ENCODE results near the gene SLC16A11. TPM values are rescaled to one million over a fixed set of nuclear protein-coding genes. Genes with fewer than 3 reads are reported as not detected.
A peak's percentile ranks its signal among the peaks of the same experiment; 100 is the strongest.

The SLC16A11 gene
- total RNA-seq, 1 experiment from 2014 or later, result 0.48 TPM

- TF ChIP-seq E2F5 (CRISPR knock-in tag; IDR thresholded peaks at IDR 0.05) (0 out of 2 replicates have a peak, but pooled peaks have one; percentile 10), ZBTB21 (CRISPR knock-in tag; IDR thresholded peaks at IDR 0.05; ENCODE audit: borderline replicate concordance) (peak; percentile 70; the same call in 1 of the 2 replicates), ESRRA (CRISPR knock-in tag; IDR thresholded peaks at IDR 0.05; ENCODE audit: borderline replicate concordance) (0 out of 2 replicates have a peak, but pooled peaks have one; percentile 2), AFF4 (CRISPR knock-in tag; IDR thresholded peaks at IDR 0.05; ENCODE audit: borderline replicate concordance) (no peak), AR (CRISPR knock-in tag; IDR thresholded peaks at IDR 0.05) (no peak), ZSCAN18 (CRISPR knock-in tag; IDR thresholded peaks at IDR 0.05) (no peak), RELA (CRISPR knock-in tag; IDR thresholded peaks at IDR 0.05; ENCODE audit: borderline replicate concordance) (0 out of 2 replicates have a peak, but pooled peaks have one; percentile 5), PRDM15 (CRISPR knock-in tag; IDR thresholded peaks at IDR 0.05) (no peak), E2F4 (CRISPR knock-in tag; IDR thresholded peaks at IDR 0.05; ENCODE audit: borderline replicate concordance, low read depth) (no peak)
Observed at GRCh38 chr17:6996256-6997011, 47.5 kb downstream of the SLC16A11 start (continued).
